Gastrocnemius medialis (tissue), 4 donors: ENCODE data around the gene PSTPIP1.

ENCODE experiments used
- POLR2A ChIP-seq, 2 donors: fragments of 450-650 bp; IDR thresholded peaks; one replicate each; pipeline ENCODE4 v1.6.1; 2017; ENCODE audit warnings: antibody characterized with exemption in 2 of 2, mild to moderate bottlenecking in 2 of 2, moderate library complexity in 2 of 2
- TF ChIP-seq, protein P1 (sequence below), 5 experiments: fragments of 450-650 bp in 3 of 5; fragments of 200-600 bp in 2 of 5; sonication (generic) in 2 of 5; IDR thresholded peaks in 4 of 5; conservative IDR thresholded peaks in 1 of 5; 1 replicate in 4 of 5; 2 replicates in 1 of 5; pipeline ENCODE4 v1.5.1; 2016 to 2019; ENCODE audit warnings: antibody characterized with exemption in 5 of 5, mild to moderate bottlenecking in 3 of 5, moderate library complexity in 3 of 5

DNA sequence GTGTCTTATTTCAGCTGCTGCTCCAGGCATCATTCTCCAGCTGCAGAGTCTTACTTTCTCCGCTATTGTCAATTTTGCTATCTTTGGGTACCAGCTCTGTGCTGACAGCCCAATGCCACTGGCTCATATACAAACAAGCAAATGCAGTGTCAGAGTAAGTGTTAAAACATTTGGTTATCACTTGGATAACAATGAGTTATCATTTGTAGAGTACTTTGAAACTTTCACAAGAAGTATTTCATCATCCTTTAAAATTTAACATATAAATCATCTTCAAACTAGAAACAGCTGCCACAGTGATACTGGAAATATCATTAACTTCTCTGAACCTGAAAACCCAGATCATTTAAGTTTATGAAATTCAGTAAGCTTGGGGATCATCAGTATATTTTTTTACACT, 62.1 kb downstream of the PSTPIP1 start:
- TF ChIP-seq, protein P1, sequence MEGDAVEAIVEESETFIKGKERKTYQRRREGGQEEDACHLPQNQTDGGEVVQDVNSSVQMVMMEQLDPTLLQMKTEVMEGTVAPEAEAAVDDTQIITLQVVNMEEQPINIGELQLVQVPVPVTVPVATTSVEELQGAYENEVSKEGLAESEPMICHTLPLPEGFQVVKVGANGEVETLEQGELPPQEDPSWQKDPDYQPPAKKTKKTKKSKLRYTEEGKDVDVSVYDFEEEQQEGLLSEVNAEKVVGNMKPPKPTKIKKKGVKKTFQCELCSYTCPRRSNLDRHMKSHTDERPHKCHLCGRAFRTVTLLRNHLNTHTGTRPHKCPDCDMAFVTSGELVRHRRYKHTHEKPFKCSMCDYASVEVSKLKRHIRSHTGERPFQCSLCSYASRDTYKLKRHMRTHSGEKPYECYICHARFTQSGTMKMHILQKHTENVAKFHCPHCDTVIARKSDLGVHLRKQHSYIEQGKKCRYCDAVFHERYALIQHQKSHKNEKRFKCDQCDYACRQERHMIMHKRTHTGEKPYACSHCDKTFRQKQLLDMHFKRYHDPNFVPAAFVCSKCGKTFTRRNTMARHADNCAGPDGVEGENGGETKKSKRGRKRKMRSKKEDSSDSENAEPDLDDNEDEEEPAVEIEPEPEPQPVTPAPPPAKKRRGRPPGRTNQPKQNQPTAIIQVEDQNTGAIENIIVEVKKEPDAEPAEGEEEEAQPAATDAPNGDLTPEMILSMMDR (IDR thresholded peaks at IDR 0.05 in 4 of 5, conservative IDR thresholded peaks at IDR 0.05 in 1 of 5), result no peak
- no peak for TF ChIP-seq POLR2A (IDR thresholded peaks at IDR 0.05)
